Measurements from ENCODE around the gene MTMR2.

The MTMR2 gene

DNA sequence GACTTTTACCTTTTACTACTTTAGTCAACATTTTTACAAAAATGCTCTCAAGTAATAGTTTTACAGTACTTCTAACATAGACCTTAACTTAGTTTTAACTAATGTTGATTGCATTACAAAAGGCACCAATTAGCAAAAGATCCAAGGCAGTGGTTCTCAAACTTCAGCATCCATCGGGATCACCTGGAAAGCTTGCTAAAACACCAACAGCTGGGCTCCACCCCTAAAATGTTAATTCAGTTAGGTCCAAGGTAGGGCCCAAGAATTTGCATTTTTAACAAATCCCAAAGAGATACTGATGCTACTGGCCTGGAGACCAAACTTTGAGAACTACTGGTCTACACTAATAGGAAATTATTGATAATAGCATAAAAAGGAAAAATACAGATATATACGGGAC, 5.9 kb downstream of the MTMR2 start:
- no peak for DNase-seq
- TF ChIP-seq, protein P1, sequence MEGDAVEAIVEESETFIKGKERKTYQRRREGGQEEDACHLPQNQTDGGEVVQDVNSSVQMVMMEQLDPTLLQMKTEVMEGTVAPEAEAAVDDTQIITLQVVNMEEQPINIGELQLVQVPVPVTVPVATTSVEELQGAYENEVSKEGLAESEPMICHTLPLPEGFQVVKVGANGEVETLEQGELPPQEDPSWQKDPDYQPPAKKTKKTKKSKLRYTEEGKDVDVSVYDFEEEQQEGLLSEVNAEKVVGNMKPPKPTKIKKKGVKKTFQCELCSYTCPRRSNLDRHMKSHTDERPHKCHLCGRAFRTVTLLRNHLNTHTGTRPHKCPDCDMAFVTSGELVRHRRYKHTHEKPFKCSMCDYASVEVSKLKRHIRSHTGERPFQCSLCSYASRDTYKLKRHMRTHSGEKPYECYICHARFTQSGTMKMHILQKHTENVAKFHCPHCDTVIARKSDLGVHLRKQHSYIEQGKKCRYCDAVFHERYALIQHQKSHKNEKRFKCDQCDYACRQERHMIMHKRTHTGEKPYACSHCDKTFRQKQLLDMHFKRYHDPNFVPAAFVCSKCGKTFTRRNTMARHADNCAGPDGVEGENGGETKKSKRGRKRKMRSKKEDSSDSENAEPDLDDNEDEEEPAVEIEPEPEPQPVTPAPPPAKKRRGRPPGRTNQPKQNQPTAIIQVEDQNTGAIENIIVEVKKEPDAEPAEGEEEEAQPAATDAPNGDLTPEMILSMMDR (IDR thresholded peaks at IDR 0.05; ENCODE audit: low read depth, low read length): no peak
- Histone ChIP-seq H3K36me3 (no peaks in the 10 kb centered on the region), H3K4me3 (ENCODE audit: low read depth, low read length) (no peak overlapping the region), H3K27me3 (ENCODE audit: insufficient read depth, low read depth, severe bottlenecking) (no peaks in the 10 kb centered on the region), H3K27ac (no peak overlapping the region), H3K9me3 (ENCODE audit: severe bottlenecking) (no peaks in the 10 kb centered on the region)

GRCh38 chr11:95917193-95918036, 6.5 kb downstream of the MTMR2 start:
- no peaks in the 10 kb centered on the region for H3K36me3 ChIP-seq
- no peaks in the 10 kb centered on the region for H3K27me3 ChIP-seq (ENCODE audit: insufficient read depth, low read depth, severe bottlenecking)
- H3K9me3 ChIP-seq (ENCODE audit: severe bottlenecking): no peaks in the 10 kb centered on the region
- H3K27ac ChIP-seq: no peak overlapping the region
- TF ChIP-seq, protein P1 (IDR thresholded peaks at IDR 0.05; ENCODE audit: low read depth, low read length): no peak
- no peak for DNase-seq
- no peak overlapping the region for H3K4me3 ChIP-seq (ENCODE audit: low read depth, low read length)

GRCh38 chr11:95916049-95916448, 7.9 kb downstream of the MTMR2 start:
- no peaks in the 10 kb centered on the region for H3K27me3 ChIP-seq (ENCODE audit: insufficient read depth, low read depth, severe bottlenecking)

DNA sequence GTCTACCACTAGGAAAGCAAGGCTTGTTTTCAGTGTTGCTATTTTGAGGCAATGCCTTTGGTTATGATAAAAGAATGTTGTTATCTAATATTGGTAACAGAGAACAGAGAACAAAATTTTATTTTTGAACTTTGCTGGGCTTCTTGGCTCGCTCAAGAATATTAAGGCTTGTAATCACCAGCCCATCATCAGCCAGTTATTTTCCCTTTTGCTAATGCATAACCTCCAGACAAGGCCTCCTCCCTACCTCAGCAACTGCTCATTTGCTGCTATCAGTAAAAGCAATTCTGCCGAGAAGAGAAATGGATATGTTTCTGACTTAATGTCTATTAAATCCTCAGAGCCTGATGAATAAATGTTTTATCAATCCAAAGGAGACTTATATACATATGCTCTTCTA, 8.9 kb downstream of the MTMR2 start:
- TF ChIP-seq, protein P1 (IDR thresholded peaks at IDR 0.05; ENCODE audit: low read depth, low read length): no peak
- no peaks in the 10 kb centered on the region for H3K9me3 ChIP-seq (ENCODE audit: severe bottlenecking)

More at GRCh38 chr11:95916049-95916448, 7.9 kb downstream of the MTMR2 start:
- Histone ChIP-seq H3K27ac (no peak overlapping the region), H3K4me3 (ENCODE audit: low read depth, low read length) (no peak overlapping the region), H3K9me3 (ENCODE audit: severe bottlenecking) (no peaks in the 10 kb centered on the region), H3K36me3 (no peaks in the 10 kb centered on the region)
- DNase-seq: no peak
- TF ChIP-seq, protein P1 (IDR thresholded peaks at IDR 0.05; ENCODE audit: low read depth, low read length): no peak

GRCh38 chr11:95913830-95914615, 9.9 kb downstream of the MTMR2 start:
- DNase-seq: no peak
- TF ChIP-seq, protein P1 (IDR thresholded peaks at IDR 0.05; ENCODE audit: low read depth, low read length): no peak
- Histone ChIP-seq H3K27ac (no peak overlapping the region), H3K9me3 (ENCODE audit: severe bottlenecking) (no peaks in the 10 kb centered on the region), H3K36me3 (no peaks in the 10 kb centered on the region), H3K4me3 (ENCODE audit: low read depth, low read length) (no peak overlapping the region), H3K27me3 (ENCODE audit: insufficient read depth, low read depth, severe bottlenecking) (no peaks in the 10 kb centered on the region)

More for the DNA sequence above, 8.9 kb downstream of the MTMR2 start:
- Histone ChIP-seq H3K4me3 (ENCODE audit: low read depth, low read length) (no peak overlapping the region), H3K27me3 (ENCODE audit: insufficient read depth, low read depth, severe bottlenecking) (no peaks in the 10 kb centered on the region), H3K27ac (no peak overlapping the region), H3K36me3 (no peaks in the 10 kb centered on the region)
- DNase-seq: no peak
